SK-N-SH (cell line): ENCODE data around the gene GRAMD2A. TPM values are rescaled to one million over a fixed set of nuclear protein-coding genes. Genes with fewer than 3 reads are reported as not detected.
"Not testable (repeated sequence)": the region's sequence is repeated elsewhere in the genome, so short reads cannot be mapped to it uniquely, and the experiment has no call there.

Source experiments
- CTCF ChIA-PET: fragments of 300-600, 350-600 bp; formaldehyde crosslinking; extraction: SDS; loops from one replicate; lab custom pipeline; 2021; lab: Yijun Ruan, JAX
- POLR2A ChIA-PET: fragments of 350-600 bp; sonication (Branson Sonifier 250); formaldehyde crosslinking; extraction: SDS; loops from one replicate; lab custom pipeline; 2020; ENCODE audit warnings: antibody characterized with exemption, inconsistent platforms; lab: Yijun Ruan, JAX
- DNase-seq: peaks from one replicate; pipeline ENCODE4 v3.0.0; 2012
- H2AFZ ChIP-seq: fragments of 200-600 bp; sonication (generic); 2 replicates; pipeline ENCODE4 v1.8.1; 2016; ENCODE audit warnings: antibody characterized with exemption, mild to moderate bottlenecking, low read depth
- H3F3A ChIP-seq: fragments of 200-600 bp; sonication (generic); replicated peaks from 2 replicates; pipeline ENCODE3; 2016; ENCODE audit warnings: antibody characterized with exemption, mild to moderate bottlenecking; ENCODE audit not compliant: insufficient read depth
- H3K27ac ChIP-seq, 2 experiments: fragments of 200-500 bp in 1 of 2; fragments of 200-600 bp in 1 of 2; sonication (Bioruptor generic) in 1 of 2; sonication (generic), shearing (Covaris generic) in 1 of 2; 2 replicates each; pipeline versions ENCODE4 v1.5.1 to v1.6.1; 2014 to 2016; ENCODE audit warnings: low read depth in 2 of 2, inconsistent platforms in 1 of 2, low read length in 1 of 2, mild to moderate bottlenecking in 1 of 2, mixed read lengths in 1 of 2
- H3K27me3 ChIP-seq: fragments of 200-600 bp; sonication (generic), shearing (Covaris generic); 2 replicates; pipeline ENCODE4 v1.6.1; 2016; ENCODE audit warnings: mixed run types; ENCODE audit not compliant: insufficient read depth
- H3K36me3 ChIP-seq, 2 experiments: fragments of 200-500 bp in 1 of 2; fragments of 200-600 bp in 1 of 2; sonication (Bioruptor generic) in 1 of 2; sonication (generic) in 1 of 2; replicated peaks in 1 of 2; 2 replicates each; pipeline versions ENCODE3 to v1.5.1; 2014 to 2016; ENCODE audit warnings: low read length in 1 of 2, mild to moderate bottlenecking in 1 of 2; ENCODE audit not compliant: insufficient read depth in 2 of 2, control insufficient read depth in 1 of 2
- H3K4me1 ChIP-seq, 2 experiments: fragments of 200-500 bp in 1 of 2; fragments of 200-600 bp in 1 of 2; sonication (Bioruptor generic) in 1 of 2; sonication (generic), shearing (Covaris generic) in 1 of 2; 2 replicates each; pipeline versions ENCODE4 v1.5.1 to v1.6.1; 2014 to 2016; ENCODE audit warnings: low read depth in 1 of 2, low read length in 1 of 2, mixed run types in 1 of 2; ENCODE audit not compliant: insufficient read depth in 2 of 2, control insufficient read depth in 1 of 2
- H3K4me2 ChIP-seq: fragments of 200-600 bp; sonication (generic), shearing (Covaris generic); 2 replicates; pipeline ENCODE4 v1.6.1; 2017; ENCODE audit warnings: mixed run types
- H3K4me3 ChIP-seq, 2 experiments: fragments of 200-500 bp in 1 of 2; fragments of 200-600 bp in 1 of 2; sonication (Bioruptor generic) in 1 of 2; sonication (generic), shearing (Covaris generic) in 1 of 2; 2 replicates each; pipeline versions ENCODE4 v1.5.1 to v1.8.1; 2014 to 2016; ENCODE audit warnings: low read depth in 2 of 2, inconsistent platforms in 1 of 2, low read length in 1 of 2, mild to moderate bottlenecking in 1 of 2, mixed read lengths in 1 of 2, moderate library complexity in 1 of 2
- H3K79me2 ChIP-seq: fragments of 200-600 bp; sonication (generic); 2 replicates; pipeline ENCODE4 v1.8.1; 2017; ENCODE audit warnings: mild to moderate bottlenecking; ENCODE audit not compliant: insufficient read depth
- H3K9ac ChIP-seq: fragments of 200-600 bp; sonication (generic); 2 replicates; pipeline ENCODE4 v1.6.1; 2017; ENCODE audit warnings: mixed run types
- H3K9me2 ChIP-seq: fragments of 200-600 bp; sonication (generic); 2 replicates; pipeline ENCODE4 v1.6.1; 2017; ENCODE audit warnings: mixed run types
- H3K9me3 ChIP-seq: fragments of 200-600 bp; sonication (generic); 2 replicates; pipeline ENCODE4 v1.6.1; 2017; ENCODE audit warnings: mixed run types, mild to moderate bottlenecking, moderate library complexity
- H4K20me1 ChIP-seq: fragments of 200-600 bp; sonication (generic); 2 replicates; pipeline ENCODE4 v1.6.1; 2017; ENCODE audit warnings: mild to moderate bottlenecking, mixed run types; ENCODE audit not compliant: insufficient read depth
- CHD2 ChIP-seq: fragments of 150-350 bp; IDR thresholded peaks from 2 replicates; pipeline ENCODE4 v1.6.1; 2018; ENCODE audit warnings: low read length; ENCODE audit not compliant: partially characterized antibody
- EP300 ChIP-seq, 2 experiments: IDR thresholded peaks; 2 replicates each; pipeline versions ENCODE4 v1.4.0 to v1.6.1; 2012; ENCODE audit warnings: borderline replicate concordance in 1 of 2, low read depth in 1 of 2, low read length in 1 of 2
- FOXJ3 ChIP-seq: sonication (generic); formaldehyde crosslinking; IDR thresholded peaks from 2 replicates; pipeline ENCODE4 v1.5.1; 2020; ENCODE audit warnings: mild to moderate bottlenecking, missing genetic modification reagents
- MXI1 ChIP-seq: IDR thresholded peaks from 2 replicates; pipeline ENCODE4 v1.6.1; 2012; ENCODE audit warnings: mild to moderate bottlenecking, low read depth, low read length, improper control_type of control experiment
- NRF1 ChIP-seq: IDR thresholded peaks from 2 replicates; pipeline ENCODE4 v1.6.1; 2012; ENCODE audit warnings: low read depth, mild to moderate bottlenecking, low read length
- POLR2AphosphoS5 ChIP-seq: IDR thresholded peaks from 2 replicates; pipeline ENCODE4 v1.6.1; 2012; ENCODE audit warnings: low read depth, low read length
- RCOR1 ChIP-seq: fragments of 150-350 bp; IDR thresholded peaks from 2 replicates; pipeline ENCODE4 v1.6.1; 2017; ENCODE audit warnings: antibody characterized with exemption, low read length
- RFX5 ChIP-seq: IDR thresholded peaks from 2 replicates; pipeline ENCODE4 v1.6.1; 2012; ENCODE audit warnings: mild to moderate bottlenecking, improper control_type of control experiment, low read length
- RXRA ChIP-seq: IDR thresholded peaks from 2 replicates; pipeline ENCODE4 v1.4.0; 2012; ENCODE audit warnings: low read depth, mild to moderate bottlenecking, borderline replicate concordance
- SIN3A ChIP-seq: IDR thresholded peaks from 2 replicates; pipeline ENCODE4 v1.6.1; 2012; ENCODE audit warnings: low read depth, mild to moderate bottlenecking, low read length, moderate library complexity, borderline replicate concordance
- TAF1 ChIP-seq: IDR thresholded peaks from 2 replicates; pipeline ENCODE4 v1.6.1; 2012; ENCODE audit warnings: low read depth, mild to moderate bottlenecking, low read length, moderate library complexity, borderline replicate concordance
- WGBS: methylation state at CpG from one replicate; pipeline ENCODE4 v1.1.6; 2017; ENCODE audit warnings: low lambda C conversion rate; 5-methylcytosine and 5-hydroxymethylcytosine counted together
- polyA plus RNA-seq, 3 experiments: library from polyadenylated mRNA; depleted of rRNA; stranded (reverse); fragments of >200 nt; gene quantifications; 2 replicates each; pipeline ENCODE4 v1.2.3, GENCODE V29; 2012
- TF ChIP-seq, protein P1 (sequence below): fragments of 150-350 bp; IDR thresholded peaks from 2 replicates; pipeline ENCODE4 v1.6.1; 2017; ENCODE audit warnings: antibody characterized with exemption, low read length, low read depth, borderline replicate concordance
- TF ChIP-seq, protein P2 (sequence below): IDR thresholded peaks from 2 replicates; pipeline ENCODE4 v1.4.0; 2012; ENCODE audit warnings: low read depth
- TF ChIP-seq, protein P3 (sequence below): fragments of 200-600 bp; sonication (generic); IDR thresholded peaks from 2 replicates; pipeline ENCODE4 v1.6.1; 2017; ENCODE audit warnings: antibody characterized with exemption, mild to moderate bottlenecking, moderate library complexity

The GRAMD2A gene
- polyA plus RNA-seq, 1 of the 3 experiments (the other 2 are of a cell fraction): 0.10 TPM

DNA sequence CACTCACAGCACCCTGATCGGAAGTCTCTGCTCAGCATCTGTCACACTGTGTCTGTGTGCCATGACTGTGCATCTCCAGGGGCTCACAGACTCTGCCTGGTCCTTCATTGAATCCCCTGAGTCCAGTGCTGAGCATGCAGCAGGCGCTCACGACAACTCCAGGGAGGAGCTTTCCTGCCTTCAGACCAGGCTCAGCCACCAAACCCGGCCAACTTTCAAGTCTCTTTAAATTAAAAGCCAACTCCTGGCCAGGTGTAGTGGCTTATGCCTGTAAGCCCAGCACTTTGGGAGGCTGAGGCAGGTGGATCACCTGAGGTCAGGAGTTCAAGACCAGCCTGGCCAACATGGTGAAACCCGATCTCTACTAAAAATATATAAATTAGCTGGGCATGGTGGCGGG is 24.2 kb downstream of the GRAMD2A start:
- TF ChIP-seq TAF1 (no peak), EP300 (IDR thresholded peaks at IDR 0.05; ENCODE audit: borderline replicate concordance in 1 of 2, low read depth in 1 of 2, low read length in 1 of 2) (no peak), CHD2 (no peak), RFX5 (no peak), FOXJ3 (CRISPR knock-in tag) (no peak)
- TF ChIP-seq, protein P1, sequence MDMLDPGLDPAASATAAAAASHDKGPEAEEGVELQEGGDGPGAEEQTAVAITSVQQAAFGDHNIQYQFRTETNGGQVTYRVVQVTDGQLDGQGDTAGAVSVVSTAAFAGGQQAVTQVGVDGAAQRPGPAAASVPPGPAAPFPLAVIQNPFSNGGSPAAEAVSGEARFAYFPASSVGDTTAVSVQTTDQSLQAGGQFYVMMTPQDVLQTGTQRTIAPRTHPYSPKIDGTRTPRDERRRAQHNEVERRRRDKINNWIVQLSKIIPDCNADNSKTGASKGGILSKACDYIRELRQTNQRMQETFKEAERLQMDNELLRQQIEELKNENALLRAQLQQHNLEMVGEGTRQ: no peak
- TF ChIP-seq, protein P2, sequence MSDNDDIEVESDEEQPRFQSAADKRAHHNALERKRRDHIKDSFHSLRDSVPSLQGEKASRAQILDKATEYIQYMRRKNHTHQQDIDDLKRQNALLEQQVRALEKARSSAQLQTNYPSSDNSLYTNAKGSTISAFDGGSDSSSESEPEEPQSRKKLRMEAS: no peak
- TF ChIP-seq, protein P3, sequence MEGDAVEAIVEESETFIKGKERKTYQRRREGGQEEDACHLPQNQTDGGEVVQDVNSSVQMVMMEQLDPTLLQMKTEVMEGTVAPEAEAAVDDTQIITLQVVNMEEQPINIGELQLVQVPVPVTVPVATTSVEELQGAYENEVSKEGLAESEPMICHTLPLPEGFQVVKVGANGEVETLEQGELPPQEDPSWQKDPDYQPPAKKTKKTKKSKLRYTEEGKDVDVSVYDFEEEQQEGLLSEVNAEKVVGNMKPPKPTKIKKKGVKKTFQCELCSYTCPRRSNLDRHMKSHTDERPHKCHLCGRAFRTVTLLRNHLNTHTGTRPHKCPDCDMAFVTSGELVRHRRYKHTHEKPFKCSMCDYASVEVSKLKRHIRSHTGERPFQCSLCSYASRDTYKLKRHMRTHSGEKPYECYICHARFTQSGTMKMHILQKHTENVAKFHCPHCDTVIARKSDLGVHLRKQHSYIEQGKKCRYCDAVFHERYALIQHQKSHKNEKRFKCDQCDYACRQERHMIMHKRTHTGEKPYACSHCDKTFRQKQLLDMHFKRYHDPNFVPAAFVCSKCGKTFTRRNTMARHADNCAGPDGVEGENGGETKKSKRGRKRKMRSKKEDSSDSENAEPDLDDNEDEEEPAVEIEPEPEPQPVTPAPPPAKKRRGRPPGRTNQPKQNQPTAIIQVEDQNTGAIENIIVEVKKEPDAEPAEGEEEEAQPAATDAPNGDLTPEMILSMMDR: no peak
- Histone ChIP-seq H3K4me1 (peaks cover 0 to 1% of the 10 kb centered on the region in 2 experiments; a peak in 1 of 4 replicates), H3K36me3 (no peaks in the 10 kb centered on the region), H2AFZ (no peak overlapping the region), H3F3A (no peaks in the 10 kb centered on the region), H3K79me2 (no peaks in the 10 kb centered on the region), H3K9me3 (no peaks in the 10 kb centered on the region), H3K9ac (no peak overlapping the region), H4K20me1 (no peaks in the 10 kb centered on the region), H3K4me2 (no peak overlapping the region), H3K27me3 (no peaks in the 10 kb centered on the region), H3K27ac (no peak overlapping the region), H3K9me2 (no peaks in the 10 kb centered on the region), H3K4me3 (no peak overlapping the region)
- DNase-seq: no peak
- CTCF ChIA-PET: interaction anchor here (0.8 to 1.2 kb wide), 2 partner anchors 18 to 1060 kb away, joined by 3 read pairs; no protein-coding TSS in a partner anchor
- POLR2A ChIA-PET: no interaction called here
- 98% methylated on average over 5 of the region's 6 CpGs for WGBS

DNA sequence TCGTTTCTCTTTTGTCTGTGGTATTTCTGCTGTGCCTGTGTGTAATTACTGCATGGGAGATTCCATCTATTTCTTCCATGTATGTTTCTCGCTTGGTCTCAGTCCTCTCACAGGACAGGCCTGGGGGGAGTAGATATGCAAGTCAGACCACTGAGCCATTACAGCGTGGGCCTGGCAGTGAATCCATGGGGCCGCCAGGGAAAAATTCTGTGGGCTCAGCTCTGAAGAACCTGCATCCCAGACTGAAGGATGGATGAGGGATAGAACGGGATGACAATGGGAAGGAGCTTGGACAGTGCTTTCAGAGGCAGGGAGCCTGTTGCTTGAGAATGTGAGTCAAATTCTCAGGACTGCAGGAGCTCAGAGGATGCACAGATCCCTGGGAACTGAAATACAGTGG is 24.8 kb downstream of the GRAMD2A start:
- Histone ChIP-seq H3K36me3 (no peaks in the 10 kb centered on the region), H3K27ac (no peak overlapping the region), H3K79me2 (no peaks in the 10 kb centered on the region), H3K9me2 (no peaks in the 10 kb centered on the region), H3K27me3 (no peaks in the 10 kb centered on the region), H3F3A (no peaks in the 10 kb centered on the region), H2AFZ (no peak overlapping the region)
- POLR2A ChIA-PET: no interaction called here
- WGBS: 82% methylated on average over 5 of the region's 5 CpGs
- TF ChIP-seq RFX5 (no peak), SIN3A (no peak), RXRA (no peak), MXI1 (no peak), POLR2AphosphoS5 (no peak), NRF1 (no peak), RCOR1 (no peak)
- TF ChIP-seq, all 33 proteins: peak for 0
- no peak overlapping the region for H3K4me2 ChIP-seq
- H4K20me1 ChIP-seq: no peaks in the 10 kb centered on the region
- DNase-seq: no peak
- H3K4me3 ChIP-seq: no peak overlapping the region
- peaks cover 0 to 6% of the 10 kb centered on the region in 2 experiments; a peak in 1 of 4 replicates for H3K4me1 ChIP-seq
- no peaks in the 10 kb centered on the region for H3K9me3 ChIP-seq
- no peak overlapping the region for H3K9ac ChIP-seq
- CTCF ChIA-PET: interaction anchor here (0.8 to 1.5 kb wide), 3 partner anchors 9 to 1059 kb away, joined by 3 read pairs; no protein-coding TSS in a partner anchor

DNA sequence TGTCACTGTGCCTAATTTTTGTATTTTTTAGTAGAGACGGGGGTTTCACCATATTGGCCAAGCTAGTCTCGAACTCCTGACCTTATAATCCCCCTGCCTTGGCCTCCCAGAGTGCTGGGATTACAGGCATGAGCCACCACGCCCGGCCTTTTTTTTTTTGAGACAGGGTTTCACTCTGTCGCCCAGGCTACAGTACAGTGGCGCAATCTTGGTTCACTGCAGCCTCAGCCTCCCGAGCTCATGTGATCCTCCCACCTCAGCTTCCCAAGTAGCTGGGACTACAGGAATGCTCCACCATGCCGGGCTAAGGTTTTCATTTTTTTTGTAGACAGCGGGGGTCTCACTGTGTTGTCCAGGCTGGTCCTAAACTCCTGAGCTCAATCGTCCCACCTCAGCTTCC is 25.6 kb downstream of the GRAMD2A start:
- H3K4me3 ChIP-seq, H3K27me3 ChIP-seq, POLR2A ChIA-PET, H2AFZ ChIP-seq, H3K27ac ChIP-seq, H4K20me1 ChIP-seq, DNase-seq, H3K9ac ChIP-seq, H3F3A ChIP-seq, H3K36me3 ChIP-seq, H3K9me3 ChIP-seq, H3K79me2 ChIP-seq, H3K9me2 ChIP-seq, H3K4me2 ChIP-seq, H3K4me1 ChIP-seq: not testable (repeated sequence)
- CTCF ChIA-PET: interaction anchor here (1.5 kb wide), 1 partner anchor 9 kb away, joined by 3 read pairs; no protein-coding TSS in a partner anchor
- 86% methylated on average over 10 of the region's 10 CpGs for WGBS
